ENCODE results near the gene TSHZ2.
"Not testable (repeated sequence)": the region's sequence is repeated elsewhere in the genome, so short reads cannot be mapped to it uniquely, and the experiment has no call there.

TSHZ2 gene

DNA sequence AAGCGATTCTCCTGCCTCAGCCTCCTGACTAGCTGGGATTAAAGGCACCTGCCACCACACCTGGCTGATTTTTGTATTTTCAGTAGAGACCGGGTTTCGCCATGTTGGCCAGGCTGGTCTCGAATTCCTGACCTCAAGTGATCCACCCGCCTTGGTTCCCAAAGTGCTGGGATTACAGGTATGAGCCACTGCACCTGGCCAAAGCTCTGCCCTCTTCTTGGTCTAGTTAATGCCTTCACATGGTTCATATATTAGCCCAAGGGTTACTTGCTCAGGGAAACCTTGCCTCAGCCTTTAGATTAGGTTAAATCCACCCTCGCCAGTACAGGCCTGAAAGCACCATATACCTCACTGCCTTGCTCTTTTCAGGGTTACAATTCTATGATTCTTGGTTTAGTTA lies 26.1 kb downstream of the TSHZ2 start:
- no peak for DNase-seq

DNA sequence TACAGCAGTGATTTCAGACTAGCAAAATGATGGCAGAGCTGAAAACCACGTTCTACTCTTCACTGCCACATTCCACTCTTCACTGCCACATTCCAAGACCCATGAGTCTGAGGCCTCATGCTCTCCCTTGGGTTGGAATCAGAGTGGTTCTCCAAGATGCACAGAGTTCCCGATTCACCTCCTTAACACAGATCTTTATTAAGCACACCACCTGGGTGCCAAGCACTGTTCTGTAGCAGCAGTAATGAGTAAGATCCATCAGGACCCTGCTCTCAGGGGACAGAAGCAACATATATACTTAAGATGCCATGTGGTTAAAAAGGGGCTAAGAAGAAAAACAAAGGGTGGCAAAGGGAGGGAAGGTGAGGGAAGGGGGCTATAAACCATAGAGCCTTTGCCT lies 26.9 kb downstream of the TSHZ2 start:
- DNase-seq: no peak

- no peak for DNase-seq
Observed at GRCh38 chr20:53001498-53002301, 29.5 kb downstream of the TSHZ2 start.

DNA sequence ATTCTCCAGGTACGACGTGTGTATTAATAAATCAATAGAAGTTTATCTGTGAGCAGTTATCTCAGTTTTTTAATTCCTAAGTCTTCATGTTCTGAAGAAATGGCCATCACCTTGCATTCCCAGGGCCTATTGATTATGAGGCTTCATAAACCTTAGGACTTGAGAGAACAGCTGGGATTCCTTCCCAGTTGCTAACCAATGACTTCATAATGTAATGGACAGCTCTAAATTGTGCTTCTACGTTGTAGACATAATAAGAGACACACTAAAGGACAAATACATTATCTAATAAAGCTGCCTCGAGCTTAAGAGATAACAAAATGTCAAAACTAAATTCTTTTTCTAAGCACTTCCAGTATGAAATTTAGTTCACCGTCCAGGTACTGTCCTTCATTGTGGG lies 30.6 kb downstream of the TSHZ2 start:
- DNase-seq: no peak

DNA sequence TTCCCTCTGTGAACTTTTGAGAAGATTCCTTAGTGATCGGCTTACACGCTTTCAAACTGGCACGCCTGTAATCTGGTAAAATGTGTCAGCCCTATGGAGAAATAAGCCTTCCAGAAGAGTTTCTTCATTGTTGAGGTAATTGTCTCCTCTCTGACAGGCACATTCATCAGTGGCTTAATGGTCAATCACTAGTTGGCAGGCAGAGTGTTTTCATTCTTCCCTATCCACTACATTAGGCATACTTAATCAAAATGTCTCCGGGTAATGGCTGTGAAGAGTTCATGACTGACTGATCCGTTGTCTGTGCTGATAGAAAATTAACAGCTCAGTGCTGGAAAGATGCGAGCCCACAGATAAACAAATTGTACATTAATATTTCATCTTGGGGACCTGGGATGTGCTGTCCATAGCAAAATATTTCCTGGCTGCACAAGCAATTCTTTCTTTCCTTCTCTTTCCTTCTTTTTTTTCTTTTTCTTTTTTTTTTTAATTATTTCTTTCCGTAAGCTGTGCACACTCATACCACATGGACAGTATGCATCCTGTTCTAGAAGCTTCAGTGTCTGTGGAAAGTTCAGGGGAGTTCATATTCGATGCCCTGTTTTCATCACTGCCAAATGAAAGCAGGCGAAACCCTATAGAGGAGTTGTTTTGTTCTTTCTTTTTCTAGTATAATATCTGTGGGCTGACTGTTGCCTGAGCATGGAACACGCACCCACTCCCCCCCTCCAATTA lies 31.4 kb downstream of the TSHZ2 start:
- peak; percentile 52 to 93 (median 56) for DNase-seq

DNA sequence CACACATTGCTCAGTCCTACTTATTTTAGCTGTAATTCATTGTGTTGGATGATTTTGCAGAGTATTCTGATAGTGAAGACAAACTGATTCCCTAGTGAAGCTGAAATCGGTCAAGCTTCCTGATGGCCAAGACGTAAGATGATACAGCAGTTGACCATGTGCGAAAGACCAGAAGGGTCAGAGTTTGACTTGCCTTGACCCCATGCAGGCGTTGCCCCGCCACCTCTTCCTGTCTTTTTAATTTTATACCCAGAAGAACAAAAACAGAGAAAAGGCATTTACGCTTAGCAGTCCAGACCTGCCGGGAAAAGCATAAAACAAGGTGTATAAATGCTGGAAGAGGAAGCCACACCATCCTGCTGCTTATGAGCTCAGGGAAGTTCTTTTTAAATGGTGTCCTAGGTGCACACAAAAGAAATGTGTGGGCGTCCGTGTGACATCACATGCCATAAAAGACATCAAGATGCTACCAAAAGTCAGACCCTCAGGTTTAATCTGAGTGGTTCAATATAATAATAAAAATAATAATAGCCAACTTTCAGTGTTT lies 32.2 kb downstream of the TSHZ2 start:
- DNase-seq: no peak

- no peak for DNase-seq
Observed at GRCh38 chr20:53009979-53010735, 38.0 kb downstream of the TSHZ2 start.

GRCh38 chr20:53011640-53012039 lies 39.5 kb downstream of the TSHZ2 start:
- DNase-seq: no peak

DNA sequence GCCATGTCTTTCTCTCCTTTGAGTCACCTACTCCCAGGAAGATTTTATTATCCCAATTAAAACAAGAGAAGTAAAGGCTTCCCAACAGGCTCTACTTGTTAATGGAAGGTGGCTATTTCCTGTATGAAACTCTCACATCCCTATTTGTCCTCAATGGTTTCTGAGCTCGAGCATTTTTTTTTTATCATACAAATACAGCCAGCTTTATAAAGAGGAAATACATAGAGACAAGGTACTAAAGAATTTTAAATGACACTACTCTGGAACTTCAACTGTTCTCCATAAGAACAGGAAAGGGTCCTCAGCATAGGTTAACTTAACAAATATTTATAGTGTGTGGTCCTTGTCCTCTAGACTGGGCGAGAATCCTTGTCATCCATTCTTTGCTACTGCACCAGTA lies 41.0 kb downstream of the TSHZ2 start:
- DNase-seq: no peak

- DNase-seq: no peak
Observed at GRCh38 chr20:53013847-53014246, 41.7 kb downstream of the TSHZ2 start.

DNA sequence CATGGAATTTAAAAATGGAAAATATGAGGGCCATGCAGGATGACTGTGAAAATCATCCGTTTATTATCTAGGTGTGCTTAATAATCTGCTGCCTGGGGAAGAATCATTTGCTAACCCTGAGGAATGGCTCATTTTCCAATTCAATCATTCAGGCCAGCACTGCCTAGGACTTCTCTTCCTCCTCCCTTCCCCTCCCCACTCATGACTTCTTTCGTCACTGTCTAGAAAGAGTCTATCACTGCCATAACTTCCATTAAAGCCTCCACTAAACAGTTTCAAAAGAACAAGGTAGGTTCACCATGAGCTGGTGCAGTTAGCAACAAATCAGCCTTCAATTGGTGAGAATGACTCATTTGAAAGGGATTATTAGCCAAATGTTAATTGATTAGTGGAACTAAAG lies 43.9 kb downstream of the TSHZ2 start:
- no peak for DNase-seq

DNA sequence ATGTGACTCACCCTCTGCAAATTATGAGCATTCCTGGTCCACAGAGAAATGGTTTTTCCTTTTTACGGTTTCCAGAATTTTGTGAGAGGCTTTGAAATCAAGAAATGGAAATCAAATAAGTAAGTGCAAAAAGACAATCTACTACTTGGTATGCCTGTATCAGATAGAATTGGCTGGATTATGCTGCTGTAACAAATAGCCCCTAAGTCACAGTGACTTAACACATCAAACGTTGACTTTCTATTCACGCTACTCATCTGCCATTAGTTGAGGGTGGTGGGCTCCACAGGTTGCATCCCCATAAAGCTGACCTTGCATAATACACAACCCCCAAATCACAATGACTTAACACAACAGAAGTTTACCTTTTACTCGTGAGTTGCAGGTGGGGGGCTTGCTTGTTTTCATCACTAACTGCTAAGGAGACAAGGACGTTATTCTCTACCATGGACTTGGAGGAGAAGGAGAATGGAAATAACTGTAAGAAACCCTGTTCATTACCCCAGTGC lies 44.4 kb downstream of the TSHZ2 start:
- no peak for DNase-seq

DNA sequence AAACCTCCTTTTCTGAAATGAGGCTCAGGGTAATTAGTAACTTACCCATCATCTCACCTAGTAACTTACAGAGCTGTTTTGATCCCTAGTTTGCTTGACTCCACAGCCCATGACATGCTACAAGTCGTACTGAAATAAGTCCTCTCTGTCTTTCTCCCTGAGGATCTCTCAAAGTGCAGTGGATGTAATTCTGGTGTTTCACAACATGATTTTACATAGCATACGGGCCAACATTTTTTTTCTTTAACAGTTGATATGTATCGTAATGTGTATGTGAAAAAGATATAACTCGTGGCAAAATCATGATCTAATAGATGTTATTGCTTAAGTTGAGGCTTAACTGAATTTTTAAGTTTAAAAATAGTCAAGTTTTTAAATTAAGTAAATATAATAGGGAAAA lies 45.0 kb downstream of the TSHZ2 start:
- no peak for DNase-seq

- DNase-seq: no peak
Observed at GRCh38 chr20:53019464-53019863, 47.3 kb downstream of the TSHZ2 start.

GRCh38 chr20:53020376-53020775 lies 48.2 kb downstream of the TSHZ2 start:
- no peak for DNase-seq

GRCh38 chr20:53020834-53021233 lies 48.7 kb downstream of the TSHZ2 start:
- no peak for DNase-seq

DNA sequence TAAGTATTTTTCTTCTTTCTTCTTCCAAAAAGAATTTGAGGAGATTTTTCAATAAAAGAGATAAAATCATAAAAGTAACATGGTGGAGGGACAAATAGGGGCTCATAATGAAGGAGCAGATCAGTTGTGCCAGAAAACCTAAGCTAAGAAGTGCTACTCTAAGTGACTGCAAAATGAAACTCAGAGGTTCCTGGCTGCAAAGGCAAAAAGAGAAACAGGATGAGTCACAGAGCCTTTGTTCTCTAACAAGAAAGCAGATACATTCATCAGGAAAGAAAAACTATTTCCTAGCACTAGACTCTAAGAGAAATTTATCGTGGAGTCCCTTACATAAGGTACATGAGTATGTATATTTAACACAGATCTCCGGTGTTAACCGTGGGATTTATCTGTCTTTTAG lies 49.8 kb downstream of the TSHZ2 start:
- DNase-seq: no peak

- DNase-seq: peak in 2 of 3 experiments; percentile 11 to 81
Observed at GRCh38 chr20:53023732-53024520, 51.8 kb downstream of the TSHZ2 start.

DNA sequence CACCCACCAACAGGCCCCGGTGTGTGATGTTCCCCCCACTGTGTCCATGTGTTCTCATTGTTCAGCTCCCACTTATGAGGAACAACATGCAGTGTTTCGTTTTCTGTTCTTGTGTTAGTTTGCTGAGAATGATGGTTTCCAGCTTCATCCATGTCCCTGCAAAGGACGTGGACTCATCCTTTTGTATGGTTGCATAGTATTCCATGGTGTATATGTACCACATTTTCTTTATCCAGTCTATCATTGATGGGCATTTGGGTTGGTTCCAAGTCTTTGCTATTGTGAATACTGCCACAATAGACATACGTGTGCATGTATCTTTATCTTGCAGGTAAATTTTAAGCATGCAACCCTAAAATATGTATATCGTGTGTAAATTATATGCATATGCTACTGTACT lies 52.5 kb downstream of the TSHZ2 start:
- not testable (repeated sequence) for DNase-seq

DNA sequence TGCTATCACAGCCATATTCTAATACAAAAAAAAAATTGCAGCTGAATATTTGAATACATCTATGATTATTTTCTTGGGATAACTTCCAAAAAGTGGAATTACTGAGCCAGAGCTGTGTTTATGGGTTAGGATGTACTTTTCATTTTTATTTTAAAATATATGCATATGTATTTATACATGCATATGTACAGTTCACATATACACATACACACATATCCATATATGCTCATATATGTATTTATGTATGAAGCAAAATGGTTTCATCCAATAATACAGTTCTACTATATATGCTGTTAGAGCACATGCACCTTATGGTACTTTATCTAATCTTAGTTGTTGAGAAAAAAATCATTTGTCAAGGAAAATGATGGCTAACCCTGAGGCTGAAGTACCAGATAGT lies 54.9 kb downstream of the TSHZ2 start:
- DNase-seq: no peak

DNA sequence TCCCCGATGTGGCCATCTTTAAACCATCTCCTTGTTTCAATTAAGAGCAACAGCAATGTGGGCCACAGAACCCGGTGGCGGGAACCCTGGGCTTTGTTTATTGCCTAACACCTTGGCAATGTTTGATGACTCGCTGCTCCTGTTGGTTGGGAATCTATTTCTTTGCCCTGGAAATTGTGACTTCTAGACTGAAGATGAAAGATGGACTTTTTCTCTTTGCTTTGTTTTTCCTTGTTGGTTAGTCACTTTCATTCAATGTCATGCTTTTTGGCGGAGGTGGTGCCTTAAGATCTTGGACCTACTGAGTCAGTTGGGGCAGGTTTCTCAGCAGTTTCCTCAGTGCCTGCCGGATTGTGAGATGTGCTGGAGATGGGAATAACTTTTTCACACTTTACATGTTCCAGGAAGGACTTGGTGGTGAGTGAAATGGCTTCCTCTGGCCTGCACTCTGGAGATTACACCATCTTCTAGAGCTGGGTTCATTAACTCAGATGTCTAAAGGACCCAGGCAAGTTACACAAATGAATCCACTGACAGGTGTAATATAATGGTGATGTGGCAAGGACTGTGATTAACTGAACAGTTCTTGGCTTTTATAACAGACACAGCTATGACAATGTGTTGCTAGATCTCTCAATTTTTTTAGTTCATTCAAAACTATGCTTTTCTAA lies 56.3 kb downstream of the TSHZ2 start:
- DNase-seq: no peak

GRCh38 chr20:53030061-53030460 lies 57.9 kb downstream of the TSHZ2 start:
- DNase-seq: no peak
